Measurements from ENCODE around the gene JOSD1. TPM values are rescaled to one million over a fixed set of nuclear protein-coding genes. Genes with fewer than 3 reads are reported as not detected.
A peak's percentile ranks its signal among the peaks of the same experiment; 100 is the strongest.

Gene JOSD1
- total RNA-seq, 3 donors from 2014 or later: 82.5 to 98.3 (median 87.9) TPM

- ATAC-seq: no peak
- intact Hi-C loops (cut with DNase I, micrococcal nuclease): no loop called here
- no peak for TF ChIP-seq CTCF (IDR thresholded peaks at IDR 0.05)
- DNase-seq: peak in 2 of 3 donors; percentile 25 to 43
- no peak overlapping the region for H3K4me3 ChIP-seq
- peaks cover 48% of the 10 kb centered on the region for H3K36me3 ChIP-seq (ENCODE audit: low read depth)
- H3K9me3 ChIP-seq: no peaks in the 10 kb centered on the region
- no peaks in the 10 kb centered on the region for H3K4me1 ChIP-seq (ENCODE audit: low read depth)
Measured at GRCh38 chr22:38739300-38740055, 38.7 kb upstream of the JOSD1 start.

GRCh38 chr22:38738475-38739070 lies 37.8 kb upstream of the JOSD1 start:
- Histone ChIP-seq H3K9me3 (no peaks in the 10 kb centered on the region), H3K4me3 (no peak overlapping the region), H3K36me3 (ENCODE audit: low read depth) (peaks cover 47% of the 10 kb centered on the region), H3K4me1 (ENCODE audit: low read depth) (no peaks in the 10 kb centered on the region)
- no peak for TF ChIP-seq CTCF (IDR thresholded peaks at IDR 0.05)
- no peak for ATAC-seq
- intact Hi-C loops (cut with DNase I, micrococcal nuclease): no loop called here
- DNase-seq: peak in 2 of 3 donors; percentile 21 to 35

- H3K9me3 ChIP-seq: no peaks in the 10 kb centered on the region
- no peak overlapping the region for H3K4me3 ChIP-seq
- TF ChIP-seq CTCF (IDR thresholded peaks at IDR 0.05): no peak
- ATAC-seq: no peak
- peak in 2 of 3 donors; percentile 18 to 20 for DNase-seq
- intact Hi-C loops (cut with DNase I, micrococcal nuclease): no loop called here
- peaks cover 6% of the 10 kb centered on the region for H3K4me1 ChIP-seq (ENCODE audit: low read depth)
- peaks cover 44% of the 10 kb centered on the region for H3K36me3 ChIP-seq (ENCODE audit: low read depth)
Measured at GRCh38 chr22:38737302-38738060, 36.7 kb upstream of the JOSD1 start.

- Histone ChIP-seq H3K9me3 (no peaks in the 10 kb centered on the region), H3K36me3 (ENCODE audit: low read depth) (peaks cover 31% of the 10 kb centered on the region), H3K4me3 (no peak overlapping the region), H3K4me1 (ENCODE audit: low read depth) (peaks cover 6% of the 10 kb centered on the region)
- no peak for TF ChIP-seq CTCF (IDR thresholded peaks at IDR 0.05)
- intact Hi-C loops (cut with DNase I, micrococcal nuclease): no loop called here
- no peak for ATAC-seq
- no peak for DNase-seq
Measured at GRCh38 chr22:38736257-38736570, 35.5 kb upstream of the JOSD1 start.

GRCh38 chr22:38735465-38736256 lies 34.9 kb upstream of the JOSD1 start:
- H3K36me3 ChIP-seq (ENCODE audit: low read depth): peaks cover 28% of the 10 kb centered on the region
- no peak for TF ChIP-seq CTCF (IDR thresholded peaks at IDR 0.05)
- peaks cover 6% of the 10 kb centered on the region for H3K4me1 ChIP-seq (ENCODE audit: low read depth)
- DNase-seq: peak in 2 of 3 donors; percentile 29 to 54
- no peak overlapping the region for H3K4me3 ChIP-seq
- peak; percentile 3 for ATAC-seq
- intact Hi-C loops (cut with DNase I, micrococcal nuclease): no loop called here
- no peaks in the 10 kb centered on the region for H3K9me3 ChIP-seq
